Esophagus (tissue), 2 donors: Measurements from ENCODE around the gene TMEM135. TPM values are rescaled to one million over a fixed set of nuclear protein-coding genes. Genes with fewer than 3 reads are reported as not detected.

Source experiments
- H3K27ac ChIP-seq, 2 donors: one replicate each; pipeline ENCODE4 v1.5.1; 2013; ENCODE audit warnings: low read depth in 2 of 2, mild to moderate bottlenecking in 2 of 2, inconsistent platforms in 1 of 2, low read length in 1 of 2, moderate library complexity in 1 of 2
- H3K27me3 ChIP-seq, 2 donors: one replicate each; pipeline ENCODE4 v1.6.1; 2013; ENCODE audit warnings: low read length in 2 of 2, control low read depth in 1 of 2, mild to moderate bottlenecking in 1 of 2; ENCODE audit not compliant: insufficient read depth in 2 of 2, control insufficient read depth in 1 of 2
- H3K36me3 ChIP-seq, 2 donors: one replicate each; pipeline ENCODE4 v1.6.1; 2013; ENCODE audit warnings: low read length in 1 of 2; ENCODE audit not compliant: control insufficient read depth in 2 of 2, insufficient read depth in 2 of 2
- H3K4me1 ChIP-seq, 2 donors: one replicate each; pipeline ENCODE4 v1.6.1; 2013; ENCODE audit warnings: low read length in 1 of 2; ENCODE audit not compliant: control insufficient read depth in 2 of 2, insufficient read depth in 2 of 2
- H3K4me3 ChIP-seq, 2 donors: one replicate each; pipeline ENCODE4 v1.5.1; 2013; ENCODE audit warnings: low read length in 2 of 2, mild to moderate bottlenecking in 2 of 2, low read depth in 1 of 2, moderate library complexity in 1 of 2
- H3K9me3 ChIP-seq, 2 donors: one replicate each; pipeline ENCODE4 v1.6.1; 2013; ENCODE audit warnings: mild to moderate bottlenecking in 2 of 2, low read depth in 1 of 2, low read length in 1 of 2, moderate library complexity in 1 of 2; ENCODE audit not compliant: control insufficient read depth in 2 of 2, insufficient read depth in 1 of 2
- WGBS, 2 donors: extraction: QIAGEN DNeasy Blood & Tissue Kit; methylation state at CpG; one replicate each; pipeline ENCODE4 v1.1.7; 2013; 5-methylcytosine and 5-hydroxymethylcytosine counted together
- polyA plus RNA-seq, 2 donors: library from polyadenylated mRNA; stranded (reverse); fragments of 200-250 nt; gene quantifications; one replicate each; pipeline ENCODE4 v1.2.3, GENCODE V29; 2013
- donor health status: healthy with polysubstance abuse.
- donor health status: Bipolar disorder and iron deficiency.

Gene TMEM135
- polyA plus RNA-seq, 2 donors, result 2.2 to 2.6 TPM

- no peak overlapping the region for H3K4me3 ChIP-seq
- no peak overlapping the region for H3K27ac ChIP-seq
- WGBS, 2 donors, result 72 to 74% methylated on average over 2 of the region's 2 CpGs
- no peaks in the 10 kb centered on the region for H3K4me1 ChIP-seq
- H3K27me3 ChIP-seq, result no peaks in the 10 kb centered on the region
- no peaks in the 10 kb centered on the region for H3K9me3 ChIP-seq
- H3K36me3 ChIP-seq, result no peaks in the 10 kb centered on the region
These were observed 156.2 kb downstream of the TMEM135 start for GRCh38 chr11:87193756-87194470.

- Histone ChIP-seq H3K4me1 (no peaks in the 10 kb centered on the region), H3K9me3 (no peaks in the 10 kb centered on the region), H3K27ac (no peak overlapping the region), H3K27me3 (no peaks in the 10 kb centered on the region), H3K36me3 (no peaks in the 10 kb centered on the region), H3K4me3 (no peak overlapping the region)
- WGBS, 2 donors, result 88 to 93% methylated on average over 14 of the region's 14 CpGs
These were observed 157.5 kb downstream of the TMEM135 start for GRCh38 chr11:87194985-87195820.

GRCh38 chr11:87198266-87198881 lies 160.6 kb downstream of the TMEM135 start:
- Histone ChIP-seq H3K4me3 (no peak overlapping the region), H3K36me3 (no peaks in the 10 kb centered on the region), H3K9me3 (no peaks in the 10 kb centered on the region), H3K4me1 (no peaks in the 10 kb centered on the region), H3K27me3 (no peaks in the 10 kb centered on the region), H3K27ac (no peak overlapping the region)
- 71 to 76% methylated on average over 3 of the region's 3 CpGs for WGBS, 2 donors

- Histone ChIP-seq H3K9me3 (no peaks in the 10 kb centered on the region), H3K36me3 (no peaks in the 10 kb centered on the region), H3K27me3 (no peaks in the 10 kb centered on the region), H3K27ac (no peak overlapping the region), H3K4me1 (no peaks in the 10 kb centered on the region), H3K4me3 (no peak overlapping the region)
- WGBS, 2 donors, result 92 to 95% methylated on average over 2 of the region's 2 CpGs
These were observed 163.6 kb downstream of the TMEM135 start for GRCh38 chr11:87201376-87201775.

- H3K4me1 ChIP-seq, result no peaks in the 10 kb centered on the region
- no peak overlapping the region for H3K4me3 ChIP-seq
- H3K27me3 ChIP-seq, result no peaks in the 10 kb centered on the region
- no peak overlapping the region for H3K27ac ChIP-seq
- 82 to 89% methylated on average over 5 of the region's 5 CpGs for WGBS, 2 donors
- no peaks in the 10 kb centered on the region for H3K36me3 ChIP-seq
- no peaks in the 10 kb centered on the region for H3K9me3 ChIP-seq
These were observed 166.3 kb downstream of the TMEM135 start for GRCh38 chr11:87203907-87204602.

- H3K27me3 ChIP-seq, result no peaks in the 10 kb centered on the region
- H3K4me3 ChIP-seq, result no peak overlapping the region
- no peaks in the 10 kb centered on the region for H3K4me1 ChIP-seq
- H3K9me3 ChIP-seq, result no peaks in the 10 kb centered on the region
- 91 to 96% methylated on average over 1 of the region's 1 CpG for WGBS, 2 donors
- H3K36me3 ChIP-seq, result no peaks in the 10 kb centered on the region
- H3K27ac ChIP-seq, result no peak overlapping the region
These were observed 175.2 kb downstream of the TMEM135 start for GRCh38 chr11:87212891-87213290.

- Histone ChIP-seq H3K27me3 (no peaks in the 10 kb centered on the region), H3K4me3 (no peak overlapping the region), H3K27ac (no peak overlapping the region), H3K36me3 (no peaks in the 10 kb centered on the region), H3K9me3 (no peaks in the 10 kb centered on the region), H3K4me1 (no peaks in the 10 kb centered on the region)
- WGBS, 2 donors, result 85 to 87% methylated on average over 2 of the region's 2 CpGs
These were observed 175.7 kb downstream of the TMEM135 start for GRCh38 chr11:87213444-87213843.

GRCh38 chr11:87215236-87215635 lies 177.5 kb downstream of the TMEM135 start:
- 91 to 97% methylated on average over 1 of the region's 1 CpG for WGBS, 2 donors
- Histone ChIP-seq H3K36me3 (no peaks in the 10 kb centered on the region), H3K4me1 (no peaks in the 10 kb centered on the region), H3K4me3 (no peak overlapping the region), H3K9me3 (no peaks in the 10 kb centered on the region), H3K27me3 (no peaks in the 10 kb centered on the region), H3K27ac (no peak overlapping the region)

- no peak overlapping the region for H3K4me3 ChIP-seq
- no peaks in the 10 kb centered on the region for H3K4me1 ChIP-seq
- H3K27me3 ChIP-seq, result no peaks in the 10 kb centered on the region
- WGBS, 2 donors, result 78% methylated on average over 4 of the region's 4 CpGs
- H3K9me3 ChIP-seq, result no peaks in the 10 kb centered on the region
- H3K27ac ChIP-seq, result no peak overlapping the region
- H3K36me3 ChIP-seq, result no peaks in the 10 kb centered on the region
These were observed 181.5 kb downstream of the TMEM135 start for GRCh38 chr11:87219266-87219665.
